ENCODE results near the gene CIC. TPM values are rescaled to one million over a fixed set of nuclear protein-coding genes. Genes with fewer than 3 reads are reported as not detected.

CIC gene
- total and polyA plus RNA-seq, 2 of the 13 experiments (the other 11 are each of a cell fraction or from before 2014, with no cell fraction given), result 5.9 to 8.0 TPM

- no peak for TF ChIP-seq FOXP4 (CRISPR knock-in tag; IDR thresholded peaks at IDR 0.05)
- TF ChIP-seq RNF2 (conservative IDR thresholded peaks at IDR 0.05; ENCODE audit: low read depth), result no peak
- TF ChIP-seq SKIL (CRISPR knock-in tag; IDR thresholded peaks at IDR 0.05; ENCODE audit: borderline replicate concordance), result no peak
- no peak for TF ChIP-seq ZNF296 (CRISPR knock-in tag; conservative IDR thresholded peaks at IDR 0.05)
- no peak for TF ChIP-seq EZH2 (conservative IDR thresholded peaks at IDR 0.05; ENCODE audit: low read depth, low read length)
- no peak for TF ChIP-seq AHDC1 (CRISPR knock-in tag; IDR thresholded peaks at IDR 0.05; ENCODE audit: borderline replicate concordance)
- TF ChIP-seq TIGD3 (CRISPR knock-in tag; IDR thresholded peaks at IDR 0.05; ENCODE audit: borderline replicate concordance), result no peak
- TF ChIP-seq SOX6 (IDR thresholded peaks at IDR 0.05), result no peak
- TF ChIP-seq SOX6 (CRISPR knock-in tag; IDR thresholded peaks at IDR 0.05), result peak; percentile 64
- TF ChIP-seq ZBTB1 (CRISPR knock-in tag; IDR thresholded peaks at IDR 0.05; ENCODE audit: borderline replicate concordance), result no peak
- no peak for TF ChIP-seq HDAC6 (IDR thresholded peaks at IDR 0.05; ENCODE audit: low read depth, low read length)
- TF ChIP-seq SNRNP70 (IDR thresholded peaks at IDR 0.05; ENCODE audit: low read depth, low read length), result no peak
- TF ChIP-seq ZNF225 (CRISPR knock-in tag; IDR thresholded peaks at IDR 0.05), result no peak
- no peak for TF ChIP-seq PPARG (CRISPR knock-in tag; conservative IDR thresholded peaks at IDR 0.05)
- TF ChIP-seq RCOR2 (CRISPR knock-in tag; IDR thresholded peaks at IDR 0.05), result no peak
- no peak for TF ChIP-seq BATF2 (CRISPR knock-in tag; IDR thresholded peaks at IDR 0.05)
- no peak for TF ChIP-seq AGO1 (IDR thresholded peaks at IDR 0.05; ENCODE audit: low read depth, low read length, poor library complexity, severe bottlenecking)
- TF ChIP-seq MED13 (CRISPR knock-in tag; IDR thresholded peaks at IDR 0.05), result no peak
Observed at GRCh38 chr19:42281146-42281826, 12.2 kb downstream of the CIC start (continued).
